ENCODE data around the gene RPTOR. TPM values are rescaled to one million over a fixed set of nuclear protein-coding genes. Genes with fewer than 3 reads are reported as not detected.

The RPTOR gene
- total and polyA plus RNA-seq, 10 of the 15 experiments (the other 5 are each of a cell fraction or from before 2014, with no cell fraction given): 0.18 to 32.1 (median 7.8) TPM

DNA sequence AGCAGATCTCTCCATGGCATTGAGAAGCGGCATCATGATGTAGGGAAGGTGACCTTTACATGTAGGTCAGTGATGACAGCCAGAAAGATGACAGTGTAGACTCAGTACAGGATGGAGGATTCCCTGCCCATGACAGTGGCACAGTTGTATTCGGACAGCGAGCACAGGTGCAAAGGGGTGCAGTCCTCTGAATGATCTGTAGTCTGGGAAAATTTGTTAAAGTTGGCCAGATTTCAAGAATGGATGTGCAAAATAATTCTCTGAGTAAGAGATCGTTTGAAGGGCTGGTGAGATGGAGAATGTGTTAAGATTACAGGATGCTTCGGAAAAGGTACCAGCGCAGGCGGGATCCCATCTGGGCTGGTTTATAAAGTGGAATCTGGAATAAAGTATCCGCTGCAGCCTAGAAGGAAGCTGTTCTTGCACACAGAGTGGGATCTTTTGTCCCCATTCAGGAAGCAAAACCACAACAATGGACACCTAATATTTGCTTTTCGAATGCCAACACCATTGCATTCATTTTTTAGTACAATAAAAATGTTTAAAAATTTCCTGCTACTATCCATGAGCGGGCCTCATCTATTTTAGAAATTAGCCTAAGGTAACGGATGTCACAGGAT lies 101.2 kb downstream of the RPTOR start:
- SMC1A ChIA-PET (ENCODE audit: uncharacterized antibody, unreplicated experiment): no interaction called here
- H3K36me3 ChIP-seq (ENCODE audit: control insufficient read depth in 2 of 2, insufficient read depth in 2 of 2, low read length in 1 of 2): peaks cover 0 to under 1% of the 10 kb centered on the region in 2 experiments; a peak in 1 of 4 replicates
- TF ChIP-seq BCL11A (IDR thresholded peaks at IDR 0.05; ENCODE audit: low read depth, low read length) (no peak), IKZF1 (conservative IDR thresholded peaks at IDR 0.05) (no peak), GABPA (IDR thresholded peaks at IDR 0.05; ENCODE audit: low read depth) (no peak)
- TF ChIP-seq, protein P1, sequence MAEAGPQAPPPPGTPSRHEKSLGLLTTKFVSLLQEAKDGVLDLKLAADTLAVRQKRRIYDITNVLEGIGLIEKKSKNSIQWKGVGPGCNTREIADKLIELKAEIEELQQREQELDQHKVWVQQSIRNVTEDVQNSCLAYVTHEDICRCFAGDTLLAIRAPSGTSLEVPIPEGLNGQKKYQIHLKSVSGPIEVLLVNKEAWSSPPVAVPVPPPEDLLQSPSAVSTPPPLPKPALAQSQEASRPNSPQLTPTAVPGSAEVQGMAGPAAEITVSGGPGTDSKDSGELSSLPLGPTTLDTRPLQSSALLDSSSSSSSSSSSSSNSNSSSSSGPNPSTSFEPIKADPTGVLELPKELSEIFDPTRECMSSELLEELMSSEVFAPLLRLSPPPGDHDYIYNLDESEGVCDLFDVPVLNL (IDR thresholded peaks at IDR 0.05; ENCODE audit: low read depth, low read length): no peak
- ATAC-seq (no peak), DNase-seq (ENCODE audit: low read depth, low spot score) (no peak), FAIRE-seq (no peak)
- CTCF ChIA-PET: no interaction called here
- H3K4me2 ChIP-seq (ENCODE audit: control insufficient read depth, insufficient read depth): no peak overlapping the region
- peaks cover 6% of the 10 kb centered on the region for H3K79me2 ChIP-seq (ENCODE audit: control insufficient read depth, insufficient read depth, low read length)
- no peak overlapping the region for H3K9ac ChIP-seq (ENCODE audit: control insufficient read depth, insufficient read depth, low read length)
- H3K27ac ChIP-seq (ENCODE audit: control insufficient read depth, insufficient read depth): no peak overlapping the region
- no peak overlapping the region for H3K4me3 ChIP-seq
- WGBS (ENCODE audit: insufficient coverage, insufficient replicate concordance, low lambda C conversion rate, missing lambda C conversion rate): 99% methylated on average over 11 of the region's 11 CpGs
- BruUV-seq (replicated peaks): no TSS peak
- in situ Hi-C loops (cut with MboI): no loop called here
- no peaks in the 10 kb centered on the region for H4K20me1 ChIP-seq (ENCODE audit: control insufficient read depth, insufficient read depth)
- RAD21 ChIA-PET (ENCODE audit: unreplicated experiment): no interaction called here
- intact Hi-C loops (cut with micrococcal nuclease; ENCODE audit: unreplicated experiment): no loop called here
- peaks cover 4% of the 10 kb centered on the region for H3K4me1 ChIP-seq (ENCODE audit: control insufficient read depth, insufficient read depth, low read length)
- no peaks in the 10 kb centered on the region for H3K27me3 ChIP-seq (replicated peaks in 1 of 2; ENCODE audit: control insufficient read depth in 2 of 2, insufficient read depth in 2 of 2, low read length in 1 of 2)
- POLR2A ChIA-PET: no interaction called here
- H2AFZ ChIP-seq (ENCODE audit: control insufficient read depth, low read depth, low read length): no peak overlapping the region
- H3K9me3 ChIP-seq (replicated peaks; ENCODE audit: control insufficient read depth, insufficient read depth, low read length): no peaks in the 10 kb centered on the region

DNA sequence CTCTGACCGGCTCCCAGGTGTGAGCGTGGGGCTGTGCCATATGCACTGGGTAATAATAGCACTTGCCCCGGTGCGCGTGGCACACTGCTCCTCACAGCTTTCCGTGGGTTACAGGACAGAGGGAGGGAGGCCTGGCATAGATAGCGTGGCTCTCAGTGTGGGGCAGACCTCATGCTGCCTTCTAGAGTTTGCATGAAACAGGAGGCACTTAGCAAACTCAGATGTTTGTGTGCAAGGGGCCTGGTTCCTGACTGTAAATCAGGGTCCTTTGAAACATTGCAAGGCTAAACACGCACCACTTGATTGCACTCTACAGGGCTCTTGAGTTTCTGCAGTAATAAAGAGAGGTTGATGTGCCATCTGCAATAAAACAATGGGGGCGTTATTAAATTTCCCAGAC lies 101.7 kb downstream of the RPTOR start:
- no peak for FAIRE-seq
- H3K36me3 ChIP-seq (ENCODE audit: control insufficient read depth in 2 of 2, insufficient read depth in 2 of 2, low read length in 1 of 2): no peaks in the 10 kb centered on the region
- no TSS peak for BruUV-seq (replicated peaks)
- intact Hi-C loops (cut with micrococcal nuclease; ENCODE audit: unreplicated experiment) (no loop called here), in situ Hi-C loops (cut with MboI) (no loop called here)
- ChIA-PET RAD21 (ENCODE audit: unreplicated experiment) (no interaction called here), CTCF (no interaction called here), POLR2A (no interaction called here), SMC1A (ENCODE audit: uncharacterized antibody, unreplicated experiment) (no interaction called here)
- no peak overlapping the region for H3K9ac ChIP-seq (ENCODE audit: control insufficient read depth, insufficient read depth, low read length)
- no peak overlapping the region for H3K4me2 ChIP-seq (ENCODE audit: control insufficient read depth, insufficient read depth)
- H3K9me3 ChIP-seq (replicated peaks; ENCODE audit: control insufficient read depth, insufficient read depth, low read length): no peaks in the 10 kb centered on the region
- H4K20me1 ChIP-seq (ENCODE audit: control insufficient read depth, insufficient read depth): no peaks in the 10 kb centered on the region
- H3K4me3 ChIP-seq: no peak overlapping the region
- H3K79me2 ChIP-seq (ENCODE audit: control insufficient read depth, insufficient read depth, low read length): peaks cover 6% of the 10 kb centered on the region
- DNase-seq (ENCODE audit: low read depth, low spot score): no peak
- H3K27me3 ChIP-seq (replicated peaks in 1 of 2; ENCODE audit: control insufficient read depth in 2 of 2, insufficient read depth in 2 of 2, low read length in 1 of 2): no peaks in the 10 kb centered on the region
- H2AFZ ChIP-seq (ENCODE audit: control insufficient read depth, low read depth, low read length): no peak overlapping the region
- 96% methylated on average over 9 of the region's 9 CpGs for WGBS (ENCODE audit: insufficient coverage, insufficient replicate concordance, low lambda C conversion rate, missing lambda C conversion rate)
- H3K4me1 ChIP-seq (ENCODE audit: control insufficient read depth, insufficient read depth, low read length): peaks cover 4% of the 10 kb centered on the region
- no peak overlapping the region for H3K27ac ChIP-seq (ENCODE audit: control insufficient read depth, insufficient read depth)
- ATAC-seq: no peak
- TF ChIP-seq TARDBP (IDR thresholded peaks at IDR 0.05; ENCODE audit: borderline replicate concordance) (no peak), CBX3 (IDR thresholded peaks at IDR 0.05; ENCODE audit: borderline replicate concordance, low read depth) (no peak), FOXM1 (IDR thresholded peaks at IDR 0.05; ENCODE audit: low read depth, low read length) (no peak), JUNB (IDR thresholded peaks at IDR 0.05) (no peak), PRDM15 (CRISPR knock-in tag; IDR thresholded peaks at IDR 0.05) (no peak), NFYB (IDR thresholded peaks at IDR 0.05; ENCODE audit: insufficient read depth, low read depth, low read length) (no peak), SPI1 (IDR thresholded peaks at IDR 0.05; ENCODE audit: borderline replicate concordance, insufficient read depth, low read depth, low read length) (no peak), BMI1 (IDR thresholded peaks at IDR 0.05; ENCODE audit: borderline replicate concordance) (no peak), IKZF2 (IDR thresholded peaks at IDR 0.05) (no peak)
- TF ChIP-seq, protein P1 (IDR thresholded peaks at IDR 0.05; ENCODE audit: low read depth, low read length): no peak
